WTC11 (cell line): ENCODE results near the gene ADGRV1.

Source experiments
- ATF3 ChIP-seq: sonication (generic); formaldehyde crosslinking; conservative IDR thresholded peaks from 2 replicates; pipeline ENCODE4 v1.8.1; 2022; ENCODE audit warnings: mild to moderate bottlenecking, missing genetic modification reagents
- RELA ChIP-seq: sonication (generic); formaldehyde crosslinking; IDR thresholded peaks from 2 replicates; pipeline ENCODE4 v1.8.1; 2022; ENCODE audit warnings: missing genetic modification reagents, mild to moderate bottlenecking, borderline replicate concordance
- TEAD4 ChIP-seq: sonication (generic); formaldehyde crosslinking; IDR thresholded peaks from 2 replicates; pipeline ENCODE4 v1.8.0; 2022; ENCODE audit warnings: mild to moderate bottlenecking, missing genetic modification reagents
- TP53 ChIP-seq: sonication (generic); formaldehyde crosslinking; IDR thresholded peaks from 2 replicates; pipeline ENCODE4 v1.8.1; 2023; ENCODE audit warnings: mild to moderate bottlenecking, missing genetic modification reagents
- ZNF121 ChIP-seq: sonication (generic); formaldehyde crosslinking; IDR thresholded peaks from 2 replicates; pipeline ENCODE4 v1.8.0; 2023; ENCODE audit warnings: missing genetic modification reagents
- ZNF138 ChIP-seq: sonication (generic); formaldehyde crosslinking; conservative IDR thresholded peaks from 2 replicates; pipeline ENCODE4 v1.8.1; 2022; ENCODE audit warnings: mild to moderate bottlenecking, moderate library complexity, missing genetic modification reagents
- ZNF416 ChIP-seq: fragments of 250-450 bp; sonication (Bioruptor Pico); IDR thresholded peaks from 2 replicates; pipeline ENCODE4 v1.9.0; 2021; ENCODE audit warnings: mild to moderate bottlenecking, inconsistent platforms
- ZNF512 ChIP-seq: sonication (generic); formaldehyde crosslinking; IDR thresholded peaks from 2 replicates; pipeline ENCODE4 v1.8.1; 2022; ENCODE audit warnings: missing genetic modification reagents, borderline replicate concordance
- TF ChIP-seq, protein P1 (sequence below): fragments of 200-600 bp; IDR thresholded peaks from 2 replicates; pipeline ENCODE4 v1.8.0; 2022; ENCODE audit warnings: antibody characterized with exemption
- TF ChIP-seq, protein P2 (sequence below): sonication (generic); formaldehyde crosslinking; IDR thresholded peaks from 2 replicates; pipeline ENCODE4 v1.8.1; 2023; ENCODE audit warnings: mild to moderate bottlenecking, missing genetic modification reagents, moderate library complexity

- TF ChIP-seq TP53 (CRISPR knock-in tag), result no peak
- TF ChIP-seq RELA, result no peak
- TF ChIP-seq, protein P1, sequence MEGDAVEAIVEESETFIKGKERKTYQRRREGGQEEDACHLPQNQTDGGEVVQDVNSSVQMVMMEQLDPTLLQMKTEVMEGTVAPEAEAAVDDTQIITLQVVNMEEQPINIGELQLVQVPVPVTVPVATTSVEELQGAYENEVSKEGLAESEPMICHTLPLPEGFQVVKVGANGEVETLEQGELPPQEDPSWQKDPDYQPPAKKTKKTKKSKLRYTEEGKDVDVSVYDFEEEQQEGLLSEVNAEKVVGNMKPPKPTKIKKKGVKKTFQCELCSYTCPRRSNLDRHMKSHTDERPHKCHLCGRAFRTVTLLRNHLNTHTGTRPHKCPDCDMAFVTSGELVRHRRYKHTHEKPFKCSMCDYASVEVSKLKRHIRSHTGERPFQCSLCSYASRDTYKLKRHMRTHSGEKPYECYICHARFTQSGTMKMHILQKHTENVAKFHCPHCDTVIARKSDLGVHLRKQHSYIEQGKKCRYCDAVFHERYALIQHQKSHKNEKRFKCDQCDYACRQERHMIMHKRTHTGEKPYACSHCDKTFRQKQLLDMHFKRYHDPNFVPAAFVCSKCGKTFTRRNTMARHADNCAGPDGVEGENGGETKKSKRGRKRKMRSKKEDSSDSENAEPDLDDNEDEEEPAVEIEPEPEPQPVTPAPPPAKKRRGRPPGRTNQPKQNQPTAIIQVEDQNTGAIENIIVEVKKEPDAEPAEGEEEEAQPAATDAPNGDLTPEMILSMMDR, result no peak
- no peak for TF ChIP-seq ZNF121
- no peak for TF ChIP-seq ZNF512 (CRISPR knock-in tag)
- TF ChIP-seq TEAD4 (CRISPR knock-in tag), result no peak
- no peak for TF ChIP-seq ZNF138 (CRISPR knock-in tag)
- TF ChIP-seq ATF3 (CRISPR knock-in tag), result no peak
- TF ChIP-seq, protein P2, sequence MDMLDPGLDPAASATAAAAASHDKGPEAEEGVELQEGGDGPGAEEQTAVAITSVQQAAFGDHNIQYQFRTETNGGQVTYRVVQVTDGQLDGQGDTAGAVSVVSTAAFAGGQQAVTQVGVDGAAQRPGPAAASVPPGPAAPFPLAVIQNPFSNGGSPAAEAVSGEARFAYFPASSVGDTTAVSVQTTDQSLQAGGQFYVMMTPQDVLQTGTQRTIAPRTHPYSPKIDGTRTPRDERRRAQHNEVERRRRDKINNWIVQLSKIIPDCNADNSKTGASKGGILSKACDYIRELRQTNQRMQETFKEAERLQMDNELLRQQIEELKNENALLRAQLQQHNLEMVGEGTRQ, result no peak
- TF ChIP-seq ZNF416 (CRISPR knock-in tag), result no peak
These were observed 358.6 kb downstream of the ADGRV1 start for GRCh38 chr5:90916947-90917800.
